ENCODE measurements around the gene GJA10. TPM values are rescaled to one million over a fixed set of nuclear protein-coding genes. Genes with fewer than 3 reads are reported as not detected.

GJA10 gene
- polyA plus RNA-seq, 1 of the 3 experiments (the other 2 are of a cell fraction), result not detected

DNA sequence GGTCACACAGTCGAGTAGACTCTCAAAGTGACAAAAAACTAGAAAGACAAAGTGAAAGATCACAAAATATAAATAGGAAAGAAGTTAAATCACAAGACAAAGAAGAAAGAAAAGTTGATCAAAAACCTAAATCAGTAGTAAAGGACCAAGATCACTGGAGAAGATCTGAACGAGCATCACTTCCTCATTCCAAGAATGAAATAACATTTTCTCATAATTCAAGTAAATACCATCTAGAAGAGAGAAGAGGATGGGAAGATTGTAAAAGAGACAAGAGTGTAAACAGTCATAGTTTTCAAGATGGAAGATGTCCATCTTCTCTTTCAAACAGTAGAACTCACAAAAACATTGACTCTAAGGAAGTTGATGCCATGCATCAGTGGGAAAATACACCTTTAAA is 31.6 kb upstream of the GJA10 start:
- Histone ChIP-seq H3K4me1 (ENCODE audit: control insufficient read depth in 1 of 2, insufficient read depth in 2 of 2, low read depth in 1 of 2, low read length in 1 of 2) (no peaks in the 10 kb centered on the region), H3K9me2 (no peaks in the 10 kb centered on the region), H3K27me3 (ENCODE audit: insufficient read depth) (no peaks in the 10 kb centered on the region), H3F3A (replicated peaks; ENCODE audit: insufficient read depth) (no peaks in the 10 kb centered on the region), H4K20me1 (ENCODE audit: insufficient read depth) (no peaks in the 10 kb centered on the region), H3K9ac (no peak overlapping the region), H3K27ac (ENCODE audit: low read depth in 2 of 2, low read length in 1 of 2) (no peak overlapping the region), H3K4me2 (no peak overlapping the region), H3K36me3 (replicated peaks in 1 of 2; ENCODE audit: control insufficient read depth in 1 of 2, insufficient read depth in 2 of 2, low read length in 1 of 2) (peaks cover 50 to 64% of the 10 kb centered on the region in 2 experiments), H3K79me2 (ENCODE audit: insufficient read depth) (no peaks in the 10 kb centered on the region), H2AFZ (ENCODE audit: low read depth) (no peak overlapping the region), H3K9me3 (no peaks in the 10 kb centered on the region), H3K4me3 (ENCODE audit: low read depth in 2 of 2, low read length in 1 of 2) (no peak overlapping the region)
- DNase-seq, result no peak
- WGBS (ENCODE audit: low lambda C conversion rate), result 97% methylated on average over 2 of the region's 2 CpGs
- CTCF ChIA-PET, result no interaction called here
- POLR2A ChIA-PET, result no interaction called here
- TF ChIP-seq, protein P1, sequence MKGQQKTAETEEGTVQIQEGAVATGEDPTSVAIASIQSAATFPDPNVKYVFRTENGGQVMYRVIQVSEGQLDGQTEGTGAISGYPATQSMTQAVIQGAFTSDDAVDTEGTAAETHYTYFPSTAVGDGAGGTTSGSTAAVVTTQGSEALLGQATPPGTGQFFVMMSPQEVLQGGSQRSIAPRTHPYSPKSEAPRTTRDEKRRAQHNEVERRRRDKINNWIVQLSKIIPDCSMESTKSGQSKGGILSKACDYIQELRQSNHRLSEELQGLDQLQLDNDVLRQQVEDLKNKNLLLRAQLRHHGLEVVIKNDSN (IDR thresholded peaks at IDR 0.05; ENCODE audit: borderline replicate concordance, low read depth), result no peak
- no peak for TF ChIP-seq TAF1 (IDR thresholded peaks at IDR 0.05; ENCODE audit: borderline replicate concordance, low read depth, low read length)
- no peak for TF ChIP-seq NFIC (IDR thresholded peaks at IDR 0.05; ENCODE audit: borderline replicate concordance)
- TF ChIP-seq, protein P2, sequence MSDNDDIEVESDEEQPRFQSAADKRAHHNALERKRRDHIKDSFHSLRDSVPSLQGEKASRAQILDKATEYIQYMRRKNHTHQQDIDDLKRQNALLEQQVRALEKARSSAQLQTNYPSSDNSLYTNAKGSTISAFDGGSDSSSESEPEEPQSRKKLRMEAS (IDR thresholded peaks at IDR 0.05; ENCODE audit: low read depth), result no peak
- TF ChIP-seq RCOR1 (IDR thresholded peaks at IDR 0.05; ENCODE audit: low read length), result no peak
- TF ChIP-seq, protein P3, sequence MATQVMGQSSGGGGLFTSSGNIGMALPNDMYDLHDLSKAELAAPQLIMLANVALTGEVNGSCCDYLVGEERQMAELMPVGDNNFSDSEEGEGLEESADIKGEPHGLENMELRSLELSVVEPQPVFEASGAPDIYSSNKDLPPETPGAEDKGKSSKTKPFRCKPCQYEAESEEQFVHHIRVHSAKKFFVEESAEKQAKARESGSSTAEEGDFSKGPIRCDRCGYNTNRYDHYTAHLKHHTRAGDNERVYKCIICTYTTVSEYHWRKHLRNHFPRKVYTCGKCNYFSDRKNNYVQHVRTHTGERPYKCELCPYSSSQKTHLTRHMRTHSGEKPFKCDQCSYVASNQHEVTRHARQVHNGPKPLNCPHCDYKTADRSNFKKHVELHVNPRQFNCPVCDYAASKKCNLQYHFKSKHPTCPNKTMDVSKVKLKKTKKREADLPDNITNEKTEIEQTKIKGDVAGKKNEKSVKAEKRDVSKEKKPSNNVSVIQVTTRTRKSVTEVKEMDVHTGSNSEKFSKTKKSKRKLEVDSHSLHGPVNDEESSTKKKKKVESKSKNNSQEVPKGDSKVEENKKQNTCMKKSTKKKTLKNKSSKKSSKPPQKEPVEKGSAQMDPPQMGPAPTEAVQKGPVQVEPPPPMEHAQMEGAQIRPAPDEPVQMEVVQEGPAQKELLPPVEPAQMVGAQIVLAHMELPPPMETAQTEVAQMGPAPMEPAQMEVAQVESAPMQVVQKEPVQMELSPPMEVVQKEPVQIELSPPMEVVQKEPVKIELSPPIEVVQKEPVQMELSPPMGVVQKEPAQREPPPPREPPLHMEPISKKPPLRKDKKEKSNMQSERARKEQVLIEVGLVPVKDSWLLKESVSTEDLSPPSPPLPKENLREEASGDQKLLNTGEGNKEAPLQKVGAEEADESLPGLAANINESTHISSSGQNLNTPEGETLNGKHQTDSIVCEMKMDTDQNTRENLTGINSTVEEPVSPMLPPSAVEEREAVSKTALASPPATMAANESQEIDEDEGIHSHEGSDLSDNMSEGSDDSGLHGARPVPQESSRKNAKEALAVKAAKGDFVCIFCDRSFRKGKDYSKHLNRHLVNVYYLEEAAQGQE (IDR thresholded peaks at IDR 0.05; ENCODE audit: low read depth, low read length), result no peak
- no peak for TF ChIP-seq EZH2phosphoT487 (IDR thresholded peaks at IDR 0.05; ENCODE audit: borderline replicate concordance, low read depth)
- TF ChIP-seq GATA2 (CRISPR knock-in tag; IDR thresholded peaks at IDR 0.05), result no peak
- TF ChIP-seq TCF12 (IDR thresholded peaks at IDR 0.05), result no peak
- TF ChIP-seq MXI1 (IDR thresholded peaks at IDR 0.05; ENCODE audit: low read depth, low read length), result no peak
- TF ChIP-seq, protein P4, sequence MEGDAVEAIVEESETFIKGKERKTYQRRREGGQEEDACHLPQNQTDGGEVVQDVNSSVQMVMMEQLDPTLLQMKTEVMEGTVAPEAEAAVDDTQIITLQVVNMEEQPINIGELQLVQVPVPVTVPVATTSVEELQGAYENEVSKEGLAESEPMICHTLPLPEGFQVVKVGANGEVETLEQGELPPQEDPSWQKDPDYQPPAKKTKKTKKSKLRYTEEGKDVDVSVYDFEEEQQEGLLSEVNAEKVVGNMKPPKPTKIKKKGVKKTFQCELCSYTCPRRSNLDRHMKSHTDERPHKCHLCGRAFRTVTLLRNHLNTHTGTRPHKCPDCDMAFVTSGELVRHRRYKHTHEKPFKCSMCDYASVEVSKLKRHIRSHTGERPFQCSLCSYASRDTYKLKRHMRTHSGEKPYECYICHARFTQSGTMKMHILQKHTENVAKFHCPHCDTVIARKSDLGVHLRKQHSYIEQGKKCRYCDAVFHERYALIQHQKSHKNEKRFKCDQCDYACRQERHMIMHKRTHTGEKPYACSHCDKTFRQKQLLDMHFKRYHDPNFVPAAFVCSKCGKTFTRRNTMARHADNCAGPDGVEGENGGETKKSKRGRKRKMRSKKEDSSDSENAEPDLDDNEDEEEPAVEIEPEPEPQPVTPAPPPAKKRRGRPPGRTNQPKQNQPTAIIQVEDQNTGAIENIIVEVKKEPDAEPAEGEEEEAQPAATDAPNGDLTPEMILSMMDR (IDR thresholded peaks at IDR 0.05), result no peak
- TF ChIP-seq, protein P5, sequence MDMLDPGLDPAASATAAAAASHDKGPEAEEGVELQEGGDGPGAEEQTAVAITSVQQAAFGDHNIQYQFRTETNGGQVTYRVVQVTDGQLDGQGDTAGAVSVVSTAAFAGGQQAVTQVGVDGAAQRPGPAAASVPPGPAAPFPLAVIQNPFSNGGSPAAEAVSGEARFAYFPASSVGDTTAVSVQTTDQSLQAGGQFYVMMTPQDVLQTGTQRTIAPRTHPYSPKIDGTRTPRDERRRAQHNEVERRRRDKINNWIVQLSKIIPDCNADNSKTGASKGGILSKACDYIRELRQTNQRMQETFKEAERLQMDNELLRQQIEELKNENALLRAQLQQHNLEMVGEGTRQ (IDR thresholded peaks at IDR 0.05; ENCODE audit: borderline replicate concordance, low read depth, low read length), result no peak
- no peak for TF ChIP-seq RAD21 (IDR thresholded peaks at IDR 0.05; ENCODE audit: low read length)
- no peak for TF ChIP-seq POLR2AphosphoS5 (IDR thresholded peaks at IDR 0.05; ENCODE audit: low read depth, low read length)
- no peak for TF ChIP-seq SMC3 (IDR thresholded peaks at IDR 0.05; ENCODE audit: low read depth, low read length)
- no peak for TF ChIP-seq RXRA (IDR thresholded peaks at IDR 0.05; ENCODE audit: borderline replicate concordance, low read depth)
